ENCODE data around the gene CITED4.

Gene CITED4

DNA sequence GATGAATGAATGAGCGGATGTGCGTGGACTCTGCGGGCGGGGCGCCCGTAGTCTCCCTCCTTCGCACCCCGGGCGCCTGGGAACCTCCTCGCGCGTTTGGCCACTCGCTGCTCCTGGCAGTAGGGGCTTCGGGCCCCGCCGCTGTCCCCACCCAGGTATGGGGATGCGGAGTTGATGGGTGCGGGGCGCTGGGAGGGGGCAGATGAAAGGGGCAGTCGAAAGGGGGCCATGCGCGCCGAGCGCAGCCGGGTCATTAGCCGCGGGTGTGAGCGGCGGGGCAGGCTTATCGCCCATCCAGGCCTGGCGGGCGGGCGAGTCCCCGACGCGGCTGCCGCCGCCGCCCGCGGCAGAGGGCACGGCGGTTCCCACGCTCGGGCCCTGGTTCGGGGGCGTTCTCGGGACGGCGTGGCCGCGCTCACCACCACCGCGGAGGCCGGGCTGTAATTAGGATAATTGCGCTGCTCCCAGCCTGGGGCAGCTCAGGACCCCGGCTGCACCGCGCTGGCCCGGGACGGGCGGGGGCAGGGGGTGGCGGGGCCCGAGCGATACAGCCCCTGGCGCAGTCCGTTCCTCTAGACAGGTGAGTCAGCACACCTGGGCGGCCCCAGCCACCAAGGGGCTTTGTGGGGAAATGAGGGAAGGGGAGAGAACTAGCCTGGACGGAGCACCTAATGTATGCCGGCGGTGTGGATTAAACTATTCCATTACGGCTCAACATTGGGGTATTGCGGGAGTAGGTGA, 22.1 kb upstream of the CITED4 start:
- no peak for DNase-seq

DNA sequence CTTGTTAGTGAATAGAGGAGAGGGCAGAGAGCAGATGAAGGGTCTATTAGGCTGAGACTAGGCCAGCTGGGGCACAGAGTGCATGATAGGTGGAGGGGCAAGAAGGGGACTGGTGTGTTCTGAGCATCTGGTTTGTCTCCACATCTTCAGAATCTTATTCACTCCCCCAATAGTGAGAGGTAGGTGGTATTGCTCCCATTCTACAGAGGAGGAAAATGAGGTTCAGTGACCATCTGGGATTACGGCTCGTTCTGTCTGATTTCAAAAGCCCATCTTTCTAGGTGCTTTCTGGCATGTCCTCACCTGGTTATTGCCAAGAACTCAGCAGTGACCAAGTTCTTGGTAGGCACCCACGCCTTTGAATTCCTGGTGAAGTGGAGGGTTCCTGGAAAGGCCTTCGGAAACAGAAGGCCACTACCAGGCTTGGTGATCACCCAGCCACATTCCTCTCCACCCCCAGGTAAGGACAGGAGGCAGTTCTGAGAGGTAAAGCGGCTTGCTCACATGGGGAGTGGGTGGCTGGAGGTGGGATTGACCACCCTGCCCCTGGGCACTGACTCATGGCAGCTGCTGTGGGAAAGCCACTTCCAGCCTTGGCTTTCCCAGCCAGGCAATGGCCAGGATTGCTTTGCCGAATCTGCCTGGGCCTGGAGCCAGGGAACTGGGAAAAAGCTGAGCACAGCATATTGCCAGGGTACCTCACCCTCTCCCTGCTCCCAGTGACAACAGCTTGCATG, 18.8 kb upstream of the CITED4 start:
- DNase-seq, result no peak

DNA sequence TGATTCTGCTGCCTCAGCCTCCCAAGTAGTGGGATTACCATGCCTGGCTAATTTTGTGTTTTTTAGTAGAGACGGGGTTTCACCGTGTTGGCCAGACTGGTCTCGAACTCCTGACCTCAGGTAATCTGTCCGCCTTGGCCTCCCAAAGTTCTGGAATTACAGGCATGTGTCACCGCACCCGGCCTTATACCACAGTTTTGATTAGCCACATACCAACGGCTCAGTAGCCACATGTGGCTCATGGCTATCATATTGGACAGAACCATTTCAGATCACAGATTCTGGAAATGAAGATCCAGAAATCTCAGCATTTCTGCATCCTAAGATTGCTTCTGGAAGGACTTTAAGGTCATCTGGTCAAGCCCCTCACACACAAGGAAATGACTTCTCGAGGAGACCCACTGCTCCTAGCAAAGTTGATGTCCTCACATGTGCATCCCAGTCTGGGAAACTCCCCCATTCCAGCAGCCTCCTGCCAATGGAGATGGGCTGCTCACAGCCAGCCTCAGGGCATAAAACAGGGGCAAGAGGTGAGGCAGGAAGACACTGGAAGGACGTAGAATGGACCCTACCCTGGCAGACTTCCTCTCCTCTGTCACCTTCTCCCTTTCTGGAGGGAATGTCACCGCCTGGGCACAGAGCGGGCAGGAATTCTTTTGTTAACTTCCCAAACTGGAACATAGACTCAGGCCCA, 17.5 kb upstream of the CITED4 start:
- no peak for DNase-seq

DNA sequence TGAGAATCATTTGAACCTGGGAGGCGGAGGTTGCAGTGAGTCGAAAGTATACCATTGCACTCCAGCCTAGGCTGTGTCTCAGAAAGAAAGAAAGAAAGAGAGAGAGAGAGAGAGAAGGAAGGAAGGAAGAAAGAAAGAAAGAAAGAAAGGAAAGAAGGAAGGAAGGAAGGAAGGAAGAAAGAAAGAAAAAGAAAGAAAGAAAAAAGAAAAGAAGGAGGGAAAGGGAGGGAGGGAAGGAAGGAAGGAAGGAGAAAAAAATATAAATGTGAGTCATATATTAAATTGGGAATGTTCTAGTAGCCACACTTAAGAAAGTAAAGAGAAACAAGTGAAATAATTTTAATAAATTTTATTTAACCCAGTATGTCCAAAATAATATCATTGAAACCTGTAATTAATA, 16.7 kb upstream of the CITED4 start:
- no peak for DNase-seq

DNA sequence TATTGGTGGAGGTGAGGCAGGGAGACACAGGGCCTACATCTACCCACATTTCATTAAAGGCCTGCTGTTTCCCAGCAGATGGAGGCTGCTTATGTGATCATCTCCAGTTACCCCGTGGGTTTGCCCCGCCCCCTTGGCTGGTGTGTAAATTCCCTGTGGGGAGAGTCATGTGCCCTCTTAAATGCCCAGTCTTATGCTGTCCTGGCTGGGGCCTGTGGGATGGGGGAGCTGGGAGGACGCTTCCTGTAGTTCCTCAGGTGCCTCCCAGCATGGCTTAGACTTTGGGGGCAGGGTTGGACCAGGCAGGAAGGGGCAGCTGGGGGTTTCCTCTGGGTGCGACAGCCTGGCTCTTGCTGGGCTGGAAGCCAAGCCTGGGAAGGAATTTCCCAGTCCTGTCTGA, 15.5 kb upstream of the CITED4 start:
- peak; percentile 25 for DNase-seq

DNA sequence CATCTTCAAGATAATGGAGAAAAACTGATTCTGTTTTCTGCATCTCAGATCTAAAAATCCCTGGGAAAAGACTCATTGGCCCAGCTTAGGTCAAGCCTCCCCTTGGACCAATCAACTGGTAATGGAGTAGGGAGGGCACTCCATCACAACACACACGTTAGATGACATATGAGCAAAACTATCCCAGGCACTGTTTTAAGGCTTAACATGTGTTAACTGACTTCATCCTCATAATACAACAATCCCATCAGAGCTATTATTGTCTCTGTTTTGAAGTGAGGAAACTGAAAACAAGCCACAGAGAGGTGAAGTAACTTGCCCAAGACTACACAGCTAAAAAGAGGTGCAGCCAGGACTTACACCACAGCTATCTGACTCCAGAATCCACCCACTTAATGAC, 14.7 kb upstream of the CITED4 start:
- no peak for DNase-seq

DNA sequence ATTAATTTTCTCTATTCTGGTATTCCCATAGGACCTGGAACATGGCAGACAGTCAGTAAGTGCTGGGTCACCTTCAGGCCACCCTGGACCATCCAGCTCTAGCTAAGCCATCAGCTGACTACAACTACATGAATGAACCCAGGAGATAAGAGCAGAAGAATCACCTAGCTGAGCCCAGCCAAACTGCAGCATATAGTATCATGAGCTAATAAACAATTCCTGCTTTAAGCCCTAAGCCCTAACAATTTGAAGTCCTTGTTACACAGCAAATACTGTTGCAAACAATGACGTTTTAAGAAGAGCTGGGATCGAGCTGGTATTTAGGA, 14.2 kb upstream of the CITED4 start:
- DNase-seq, result no peak

DNA sequence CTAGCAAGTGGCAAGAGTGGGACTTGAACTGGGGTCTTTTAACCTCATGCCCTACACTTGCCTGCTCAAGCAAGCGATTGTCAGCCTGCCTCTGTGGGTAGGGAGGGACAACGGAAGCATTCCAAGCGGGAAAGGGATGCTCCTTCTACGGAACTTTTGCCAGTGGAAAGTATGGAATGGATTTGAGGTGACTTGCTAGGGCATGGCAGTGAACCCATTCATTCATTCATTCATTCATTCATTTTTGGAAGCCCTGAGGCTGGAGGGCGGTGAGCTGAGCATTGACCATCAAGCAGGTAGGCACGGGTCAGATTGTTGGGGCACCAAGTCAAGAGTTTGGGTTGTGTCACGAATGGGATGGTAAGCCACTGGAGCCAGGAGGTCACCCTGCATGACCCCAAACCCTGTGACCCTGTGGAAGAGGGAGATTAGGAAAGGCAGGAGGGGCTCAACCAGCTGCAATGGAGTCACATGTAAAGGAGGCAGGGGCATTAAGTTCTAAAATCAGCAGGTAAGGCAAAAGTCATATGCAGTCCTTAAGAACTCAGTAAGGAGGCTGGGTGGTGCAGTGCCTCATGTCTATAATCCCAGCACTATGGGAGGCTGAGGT, 11.8 kb upstream of the CITED4 start:
- DNase-seq, result no peak

DNA sequence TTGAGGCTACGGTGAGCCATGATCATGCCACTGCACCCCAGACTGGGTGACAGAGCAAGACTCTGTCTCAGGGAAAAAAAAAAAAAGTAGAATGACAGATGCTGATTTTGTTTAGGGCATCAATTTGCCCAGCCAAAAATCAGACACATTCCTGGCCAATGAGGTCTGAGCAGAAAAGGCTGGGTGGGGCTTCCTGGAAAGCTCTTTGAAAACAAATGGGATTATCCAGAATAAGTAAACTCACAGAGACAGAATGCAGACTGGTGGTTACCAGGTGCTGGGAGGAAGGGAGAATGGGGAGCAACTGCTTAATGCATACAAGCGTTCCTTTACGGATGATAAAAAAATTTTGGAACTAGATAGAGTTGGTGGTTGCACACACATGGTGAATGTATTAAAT, 10.1 kb upstream of the CITED4 start:
- no peak for DNase-seq

DNA sequence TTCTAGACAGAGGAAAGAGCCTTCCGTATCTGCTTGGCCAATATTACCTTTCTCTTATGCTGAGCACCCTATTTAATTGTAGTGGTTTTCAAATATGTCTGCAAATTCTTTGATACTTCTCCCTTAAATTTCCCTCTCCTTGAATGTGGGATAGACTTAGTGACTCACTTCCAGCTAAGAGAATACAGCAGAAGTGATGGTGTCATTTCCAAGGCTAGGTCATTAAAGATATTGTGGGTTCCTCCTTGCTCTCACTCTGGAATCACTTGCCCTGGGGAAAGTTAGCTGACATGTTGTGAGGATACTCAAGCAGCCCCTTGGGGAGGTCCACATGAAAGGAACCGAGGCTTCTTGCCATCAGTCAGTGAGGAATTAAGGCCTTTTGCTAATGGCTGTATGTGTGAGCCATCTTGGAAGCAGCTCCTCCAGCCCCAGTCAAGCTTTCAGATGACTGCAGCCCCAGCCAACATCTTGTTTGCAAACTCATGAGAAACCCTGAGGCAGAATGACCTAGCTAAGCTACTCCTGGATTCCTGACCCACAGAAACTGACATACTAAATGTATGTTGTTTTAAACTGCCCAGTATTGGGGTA, 8.1 kb upstream of the CITED4 start:
- DNase-seq, result no peak

DNA sequence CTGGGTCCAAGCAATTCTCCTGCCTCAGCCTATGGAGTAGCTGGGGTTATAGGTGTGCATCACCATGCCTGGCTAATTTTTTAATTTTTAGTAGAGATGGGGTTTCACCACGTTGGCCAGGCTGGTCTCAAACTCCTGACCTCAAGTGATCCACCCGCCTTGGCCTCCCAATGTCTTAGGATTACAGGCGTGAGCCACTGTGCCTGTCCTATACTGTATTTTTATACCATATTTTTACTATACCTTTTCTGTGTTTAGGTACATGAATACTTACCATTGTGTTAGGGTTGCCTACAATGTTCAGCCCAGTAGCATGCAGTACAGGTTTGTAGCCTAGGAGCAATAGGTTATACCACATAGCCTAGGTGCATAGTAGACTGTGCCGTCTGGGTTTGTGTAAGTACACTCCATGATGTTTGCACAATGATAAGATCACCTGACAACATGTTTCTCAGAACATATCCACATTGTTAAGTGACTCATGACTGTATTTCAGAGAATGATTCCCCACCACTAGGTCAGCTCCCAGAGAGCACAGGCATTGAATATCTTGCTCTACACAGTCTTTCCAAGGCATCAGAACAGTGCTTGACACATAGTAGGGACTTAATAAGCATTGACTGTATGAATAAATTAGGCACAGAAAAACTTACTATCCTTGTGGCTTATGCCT, 6.0 kb upstream of the CITED4 start:
- no peak for DNase-seq

DNA sequence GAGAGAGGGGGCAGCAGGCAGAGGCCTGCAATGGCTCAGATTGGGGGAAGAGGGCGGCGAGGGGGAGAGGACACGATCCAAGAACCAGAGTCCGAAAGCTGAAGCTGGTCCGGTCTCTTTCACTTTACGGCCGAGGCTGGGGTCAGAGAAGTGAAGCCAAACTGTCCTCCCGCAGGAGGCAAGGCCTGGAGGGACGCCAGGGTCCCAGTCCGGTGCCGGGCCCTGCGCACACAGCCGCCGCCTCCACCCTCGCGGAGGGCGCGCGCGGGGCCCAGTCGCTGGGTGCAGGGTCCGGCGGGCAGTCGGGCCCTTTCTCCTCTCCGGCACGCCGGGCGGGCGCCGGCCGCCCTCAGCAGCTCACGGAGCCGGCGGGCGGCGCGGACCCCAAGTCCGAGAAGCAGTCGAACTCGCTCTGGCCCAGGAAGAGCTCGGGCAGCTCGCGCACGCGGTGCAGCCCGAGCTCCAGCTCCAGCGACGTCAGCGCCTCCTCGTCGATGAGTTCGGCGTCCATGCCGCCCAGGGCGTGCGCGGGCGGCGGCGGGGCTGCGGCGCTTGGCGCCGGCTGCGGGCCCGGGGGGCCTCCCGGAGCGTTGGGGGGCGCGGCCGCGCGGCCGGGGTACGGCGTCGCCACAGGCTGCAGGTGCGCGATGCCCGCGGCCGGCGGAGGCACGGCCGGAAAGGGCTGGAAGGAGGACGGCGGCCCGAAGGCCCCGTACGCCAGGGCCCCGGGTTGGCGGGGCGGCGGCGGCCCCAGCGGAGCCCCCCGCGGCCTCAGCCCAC, 749 bp downstream of the CITED4 start:
- peak; percentile 33 for DNase-seq

DNA sequence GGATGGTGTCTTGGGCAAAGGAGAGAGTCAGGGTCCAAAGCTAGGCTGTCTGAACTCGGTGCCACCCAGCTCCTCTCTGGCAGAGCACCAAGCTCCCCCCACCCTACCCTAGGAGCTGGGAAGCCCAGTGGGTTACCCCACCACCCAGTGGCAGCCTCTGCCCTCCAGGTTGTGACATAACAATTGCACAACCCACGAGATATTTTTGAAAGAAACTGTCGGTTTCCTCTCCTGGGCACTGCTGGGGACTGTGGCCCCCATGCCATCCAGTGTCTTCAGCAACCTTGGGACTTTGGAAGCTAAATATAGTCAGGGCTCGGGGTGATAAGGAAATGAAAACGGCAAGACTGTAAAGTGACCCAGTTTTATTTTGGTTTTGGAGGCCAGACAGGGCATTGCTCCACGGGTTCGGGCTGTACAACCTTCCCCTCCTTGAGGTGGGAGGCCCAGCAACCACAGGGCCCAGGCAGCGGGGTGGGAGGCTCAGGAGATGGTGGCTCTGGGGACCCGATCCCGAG, 1.4 kb downstream of the CITED4 start:
- DNase-seq, result no peak

DNA sequence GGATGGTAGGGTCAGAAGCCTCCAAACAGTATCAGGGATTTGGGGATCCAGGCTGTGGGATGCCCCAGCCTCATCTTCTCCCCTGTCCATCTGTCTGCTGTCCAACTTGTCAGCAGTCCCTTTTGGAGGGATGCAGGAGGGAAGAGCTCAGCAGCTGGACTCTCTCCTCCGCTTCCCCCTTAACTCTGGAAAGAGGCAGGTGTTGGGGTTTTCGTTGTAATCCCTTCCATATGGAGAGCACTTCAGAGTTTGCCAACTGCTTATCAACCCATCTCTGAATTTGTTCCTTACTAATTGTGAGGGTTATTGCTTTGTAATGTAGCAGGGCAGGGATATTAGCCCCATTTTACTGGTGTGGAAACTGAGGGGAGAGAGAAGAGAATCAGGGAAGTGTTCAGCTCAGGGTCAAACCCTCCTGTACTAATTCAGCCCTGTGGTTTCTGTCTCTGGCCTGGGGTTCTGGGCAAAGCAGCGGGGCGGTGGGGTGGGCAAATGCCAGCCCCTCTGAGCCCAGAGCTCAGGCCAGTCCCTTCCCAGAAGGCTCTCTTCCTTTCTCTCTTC, 3.2 kb downstream of the CITED4 start:
- no peak for DNase-seq

DNA sequence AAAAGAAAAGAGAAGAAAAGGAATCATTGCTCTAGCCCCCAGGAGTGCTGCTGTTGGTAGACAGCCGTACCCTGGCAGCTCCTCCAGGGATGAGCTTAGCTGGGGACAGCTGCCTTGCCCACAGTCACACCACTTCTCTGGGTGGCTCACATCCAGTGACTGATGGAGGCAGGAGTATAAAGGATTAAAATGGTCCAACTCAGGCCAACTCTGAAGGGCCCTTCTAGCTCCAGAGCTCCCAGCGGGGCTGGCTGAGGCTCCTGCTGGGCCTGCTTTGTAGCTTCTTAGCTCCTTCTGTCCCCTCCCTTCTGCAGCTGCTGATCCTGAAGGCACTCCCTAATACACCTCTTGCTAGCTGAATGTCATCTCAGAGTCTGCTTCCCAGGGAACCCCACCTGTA, 4.4 kb downstream of the CITED4 start:
- DNase-seq, result no peak

DNA sequence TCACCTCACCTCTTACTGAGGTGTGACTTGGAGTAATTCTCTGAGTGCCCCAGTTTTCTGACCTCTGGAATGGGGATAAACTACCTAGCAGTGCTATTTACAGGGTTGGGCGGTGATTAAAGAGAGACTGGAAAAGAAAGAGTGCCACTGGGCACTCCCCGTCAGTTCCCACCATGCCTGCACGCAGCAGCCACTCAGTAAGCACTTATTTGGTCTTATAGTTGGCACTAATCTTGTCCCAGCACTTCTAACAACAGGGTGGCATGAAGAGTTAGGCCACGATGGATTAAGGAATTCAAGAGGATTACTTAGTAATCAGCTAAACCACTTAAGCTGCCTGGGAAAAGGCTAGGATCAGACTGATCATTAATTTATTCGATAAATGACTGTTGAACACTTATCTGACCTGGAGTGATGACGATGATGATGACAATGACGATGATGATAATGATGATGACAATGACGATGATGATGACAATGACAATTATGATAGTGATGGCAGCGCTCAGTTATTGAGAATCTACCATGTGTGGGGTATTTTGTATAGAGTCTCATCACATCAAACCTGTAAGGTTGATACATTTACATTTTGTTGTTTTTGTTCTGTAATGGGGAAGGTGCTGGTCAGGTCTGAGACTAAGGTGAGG, 5.4 kb downstream of the CITED4 start:
- no peak for DNase-seq

DNA sequence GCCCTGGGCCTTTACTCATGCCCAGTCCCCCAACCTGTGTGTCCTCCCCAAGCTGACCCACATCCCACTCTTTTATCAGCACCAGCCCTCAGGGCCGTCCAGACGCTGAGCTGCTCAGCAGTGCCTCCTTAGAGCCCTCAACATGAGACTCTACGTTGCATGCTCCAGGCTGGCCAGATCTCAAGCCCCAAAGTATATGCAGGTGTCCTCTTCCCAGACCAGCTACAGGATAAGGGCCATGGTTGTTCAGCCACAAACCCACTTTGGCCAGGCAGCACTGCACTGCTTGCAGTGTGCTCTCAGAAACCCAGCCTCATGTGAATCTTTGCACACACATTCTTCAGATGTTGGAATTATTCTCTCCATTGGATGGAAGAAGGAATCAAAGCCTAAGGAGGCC, 6.0 kb downstream of the CITED4 start:
- DNase-seq, result no peak

DNA sequence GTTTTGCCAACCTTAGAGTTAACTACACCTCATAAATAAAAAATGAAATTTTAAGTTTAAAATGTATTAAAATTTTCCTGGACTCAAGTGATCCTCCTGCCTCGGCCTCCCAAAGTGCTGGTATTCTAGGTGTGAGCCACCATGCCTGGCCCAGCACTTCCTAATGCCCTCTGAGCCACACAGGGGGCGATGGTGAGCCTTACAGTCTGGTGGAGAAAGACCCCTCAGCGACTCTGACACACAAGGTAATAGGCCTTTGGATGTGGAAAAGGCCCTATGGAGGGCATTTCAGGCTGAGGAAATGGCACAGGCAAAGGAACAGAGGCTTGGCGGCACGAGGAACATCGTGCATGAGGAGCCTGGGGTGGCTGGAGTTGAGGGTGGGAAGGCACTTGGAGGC, 6.7 kb downstream of the CITED4 start:
- peak; percentile 17 for DNase-seq

DNA sequence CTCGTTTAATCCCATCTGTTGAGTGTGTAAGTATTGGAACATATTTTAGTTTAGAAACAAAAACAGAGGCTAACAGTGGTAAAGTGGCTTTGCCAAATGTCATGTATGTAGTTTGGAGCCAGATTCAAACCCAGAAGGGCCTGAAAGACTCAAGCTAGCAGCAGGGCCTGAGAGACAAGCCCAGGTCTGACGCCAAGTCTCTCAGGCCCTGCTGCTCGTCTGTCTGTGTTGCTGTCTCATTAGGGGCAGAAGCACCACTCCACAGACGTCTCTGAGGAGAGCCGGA, 8.3 kb downstream of the CITED4 start:
- no peak for DNase-seq

DNA sequence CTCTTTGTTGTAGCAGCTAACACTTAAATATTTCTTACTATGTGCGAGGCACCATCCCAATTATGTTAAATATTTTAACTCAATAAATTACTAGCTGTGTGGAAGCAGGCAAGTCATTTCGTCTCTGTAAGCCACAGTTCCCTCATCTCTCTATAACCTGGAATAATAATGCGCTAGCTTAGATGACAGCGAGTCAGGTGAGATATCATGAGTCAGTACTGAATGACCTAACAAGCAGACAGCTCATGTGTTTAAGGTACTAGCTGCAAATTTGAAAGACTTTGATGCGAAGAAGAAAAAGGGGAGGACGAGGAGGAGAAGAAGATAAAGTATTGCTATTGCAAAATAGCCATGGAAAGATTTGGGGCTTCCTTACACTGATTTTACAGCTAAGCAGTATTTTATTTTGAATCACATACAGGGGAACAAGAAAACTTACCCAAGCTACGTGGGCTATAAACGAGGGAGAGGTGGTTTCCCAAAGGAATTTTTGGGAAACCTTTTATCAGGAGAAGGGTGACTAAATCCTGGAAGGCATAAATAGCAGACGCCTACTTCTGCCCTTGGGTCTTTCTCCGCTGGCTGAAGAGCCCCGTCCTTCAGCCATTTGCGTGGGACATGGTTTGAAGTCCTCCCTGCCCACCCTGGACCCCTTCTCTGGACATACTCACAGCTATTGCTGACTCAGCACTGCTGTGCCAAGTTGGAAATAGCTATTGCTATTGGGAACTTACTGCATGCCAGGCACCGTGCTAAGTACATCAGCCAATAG, 8.9 kb downstream of the CITED4 start:
- DNase-seq, result no peak
